HCT116 (cell line): ENCODE results near the gene PRR23E.

Experiments
- TF ChIP-seq, protein P1 (sequence below), 3 experiments: fragments of 200-600 bp in 1 of 3; sonication (generic) in 1 of 3; IDR thresholded peaks in 2 of 3; conservative IDR thresholded peaks in 1 of 3; 2 replicates each; pipeline ENCODE4 v1.5.1; 2012 to 2017; ENCODE audit warnings: low read depth in 2 of 3, low read length in 2 of 3, antibody characterized with exemption in 1 of 3, borderline replicate concordance in 1 of 3, control low read depth in 1 of 3, mild to moderate bottlenecking in 1 of 3, mixed read lengths in 1 of 3, mixed run types in 1 of 3, moderate library complexity in 1 of 3; ENCODE audit not compliant: insufficient read depth in 1 of 3
- TF ChIP-seq, protein P2 (sequence below): IDR thresholded peaks from 2 replicates; pipeline ENCODE4 v1.6.1; 2012

DNA sequence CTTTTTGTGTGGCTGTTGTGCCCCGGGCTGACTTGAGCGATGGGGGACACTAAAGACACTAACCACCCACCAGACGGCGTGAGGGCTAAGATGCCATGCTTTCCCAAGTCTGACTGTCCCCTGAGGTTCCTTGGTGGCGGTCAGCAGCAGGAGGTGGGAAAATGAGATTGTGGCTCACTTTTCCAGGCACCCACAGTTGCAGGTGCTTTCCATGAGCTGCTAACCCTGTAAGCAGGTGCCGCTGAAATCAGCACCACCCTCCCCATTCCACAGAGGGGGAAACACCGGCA lies 17.7 kb downstream of the PRR23E start:
- TF ChIP-seq, protein P1, sequence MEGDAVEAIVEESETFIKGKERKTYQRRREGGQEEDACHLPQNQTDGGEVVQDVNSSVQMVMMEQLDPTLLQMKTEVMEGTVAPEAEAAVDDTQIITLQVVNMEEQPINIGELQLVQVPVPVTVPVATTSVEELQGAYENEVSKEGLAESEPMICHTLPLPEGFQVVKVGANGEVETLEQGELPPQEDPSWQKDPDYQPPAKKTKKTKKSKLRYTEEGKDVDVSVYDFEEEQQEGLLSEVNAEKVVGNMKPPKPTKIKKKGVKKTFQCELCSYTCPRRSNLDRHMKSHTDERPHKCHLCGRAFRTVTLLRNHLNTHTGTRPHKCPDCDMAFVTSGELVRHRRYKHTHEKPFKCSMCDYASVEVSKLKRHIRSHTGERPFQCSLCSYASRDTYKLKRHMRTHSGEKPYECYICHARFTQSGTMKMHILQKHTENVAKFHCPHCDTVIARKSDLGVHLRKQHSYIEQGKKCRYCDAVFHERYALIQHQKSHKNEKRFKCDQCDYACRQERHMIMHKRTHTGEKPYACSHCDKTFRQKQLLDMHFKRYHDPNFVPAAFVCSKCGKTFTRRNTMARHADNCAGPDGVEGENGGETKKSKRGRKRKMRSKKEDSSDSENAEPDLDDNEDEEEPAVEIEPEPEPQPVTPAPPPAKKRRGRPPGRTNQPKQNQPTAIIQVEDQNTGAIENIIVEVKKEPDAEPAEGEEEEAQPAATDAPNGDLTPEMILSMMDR (IDR thresholded peaks at IDR 0.05 in 2 of 3, conservative IDR thresholded peaks at IDR 0.05 in 1 of 3; ENCODE audit: borderline replicate concordance in 1 of 3, insufficient read depth in 1 of 3, low read depth in 2 of 3, low read length in 2 of 3) = no peak
- TF ChIP-seq, protein P2, sequence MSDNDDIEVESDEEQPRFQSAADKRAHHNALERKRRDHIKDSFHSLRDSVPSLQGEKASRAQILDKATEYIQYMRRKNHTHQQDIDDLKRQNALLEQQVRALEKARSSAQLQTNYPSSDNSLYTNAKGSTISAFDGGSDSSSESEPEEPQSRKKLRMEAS = no peak
